RWPE2 (cell line): Measurements from ENCODE around the gene HSPA9.

Experiments
- ATAC-seq: fragments of 200-7000 bp; cut with Tn5 transposase; 3 replicates; pipeline ENCODE4 v1.9.1; 2021; ENCODE audit warnings: low read depth
- DNase-seq: peaks from one replicate; pipeline ENCODE4 v3.0.0-alpha.2; 2020; ENCODE audit warnings: low spot score
- H3K27ac ChIP-seq: fragments of 450-650 bp; 2 replicates; pipeline ENCODE4 v1.5.1; 2017; ENCODE audit warnings: mild to moderate bottlenecking; ENCODE audit not compliant: poor library complexity, severe bottlenecking
- H3K27me3 ChIP-seq: fragments of 250-450 bp; sonication (Bioruptor Pico); 2 replicates; pipeline ENCODE4 v1.5.1; 2021; ENCODE audit warnings: mild to moderate bottlenecking, moderate library complexity; ENCODE audit not compliant: insufficient read depth, poor library complexity, severe bottlenecking
- H3K36me3 ChIP-seq: fragments of 250-450 bp; sonication (Bioruptor Pico); 2 replicates; pipeline ENCODE4 v1.5.1; 2020; ENCODE audit warnings: low read depth, mild to moderate bottlenecking, moderate library complexity
- H3K4me1 ChIP-seq: fragments of 250-450 bp; sonication (Bioruptor Pico); 2 replicates; pipeline ENCODE4 v1.5.1; 2021; ENCODE audit warnings: mild to moderate bottlenecking, moderate library complexity; ENCODE audit not compliant: insufficient read depth, poor library complexity, severe bottlenecking
- H3K4me3 ChIP-seq: fragments of 250-450 bp; sonication (Bioruptor Pico); 2 replicates; pipeline ENCODE4 v1.5.1; 2021; ENCODE audit warnings: mild to moderate bottlenecking, moderate library complexity; ENCODE audit not compliant: severe bottlenecking
- H3K9me3 ChIP-seq: fragments of 250-450 bp; sonication (Bioruptor Pico); 2 replicates; pipeline ENCODE4 v1.5.1; 2021; ENCODE audit warnings: mild to moderate bottlenecking, moderate library complexity; ENCODE audit not compliant: severe bottlenecking
- CTCF ChIP-seq: fragments of 450-650 bp; IDR thresholded peaks from one replicate; pipeline ENCODE4 v1.5.1; 2017; ENCODE audit warnings: mild to moderate bottlenecking, moderate library complexity; ENCODE audit not compliant: poor library complexity, severe bottlenecking

The HSPA9 gene

GRCh38 chr5:138538943-138539627 lies 36.1 kb downstream of the HSPA9 start:
- DNase-seq, result no peak
- H3K4me1 ChIP-seq, result peaks cover 24% of the 10 kb centered on the region
- ATAC-seq, result no peak
- no peak overlapping the region for H3K27ac ChIP-seq
- peaks cover 73% of the 10 kb centered on the region for H3K36me3 ChIP-seq
- H3K27me3 ChIP-seq, result no peaks in the 10 kb centered on the region
- H3K9me3 ChIP-seq, result no peaks in the 10 kb centered on the region
- no peak overlapping the region for H3K4me3 ChIP-seq
- no peak for TF ChIP-seq CTCF

GRCh38 chr5:138536665-138537315 lies 38.4 kb downstream of the HSPA9 start:
- no peak overlapping the region for H3K4me3 ChIP-seq
- DNase-seq, result no peak
- TF ChIP-seq CTCF, result peak; percentile 32
- peaks cover 24% of the 10 kb centered on the region for H3K4me1 ChIP-seq
- peaks cover 85% of the 10 kb centered on the region for H3K36me3 ChIP-seq
- peak; percentile 62 for ATAC-seq
- H3K27me3 ChIP-seq, result no peaks in the 10 kb centered on the region
- H3K9me3 ChIP-seq, result no peaks in the 10 kb centered on the region
- H3K27ac ChIP-seq, result no peak overlapping the region

- Histone ChIP-seq H3K4me3 (no peak overlapping the region), H3K36me3 (peaks cover 83% of the 10 kb centered on the region), H3K27me3 (no peaks in the 10 kb centered on the region), H3K4me1 (peaks cover 20% of the 10 kb centered on the region), H3K27ac (no peak overlapping the region), H3K9me3 (no peaks in the 10 kb centered on the region)
- no peak for TF ChIP-seq CTCF
- DNase-seq (no peak), ATAC-seq (no peak)
Measured at GRCh38 chr5:138536215-138536614, 39.0 kb downstream of the HSPA9 start.

- Histone ChIP-seq H3K9me3 (no peaks in the 10 kb centered on the region), H3K4me1 (peaks cover 9% of the 10 kb centered on the region), H3K36me3 (peaks cover 79% of the 10 kb centered on the region), H3K27ac (no peak overlapping the region), H3K4me3 (no peak overlapping the region), H3K27me3 (no peaks in the 10 kb centered on the region)
- no peak for DNase-seq
- no peak for TF ChIP-seq CTCF
- no peak for ATAC-seq
Measured at GRCh38 chr5:138533973-138534941, 40.9 kb downstream of the HSPA9 start.
